GM23338 (cell line): Measurements from ENCODE around the gene MYO3B.
"Not testable (repeated sequence)": the region's sequence is repeated elsewhere in the genome, so short reads cannot be mapped to it uniquely, and the experiment has no call there.

Experiments
- CTCF ChIP-seq, 2 experiments: fragments of 200-600 bp in 1 of 2; sonication (generic) in 1 of 2; conservative IDR thresholded peaks; 2 replicates each; pipeline versions ENCODE4 v1.5.1 to v1.6.1; 2016 to 2017; ENCODE audit warnings: antibody characterized with exemption in 2 of 2, low read depth in 2 of 2, mild to moderate bottlenecking in 2 of 2, moderate library complexity in 1 of 2
- EZH2 ChIP-seq: fragments of 200-600 bp; sonication (generic); IDR thresholded peaks from one replicate; pipeline ENCODE4 v1.8.0; 2017; ENCODE audit warnings: antibody characterized with exemption, mild to moderate bottlenecking, low read depth; ENCODE audit not compliant: unreplicated experiment
- JUNB ChIP-seq: IDR thresholded peaks from one replicate; pipeline ENCODE4 v1.6.1; 2016; ENCODE audit warnings: antibody characterized with exemption; ENCODE audit not compliant: unreplicated experiment
- POLR2AphosphoS5 ChIP-seq: IDR thresholded peaks from 2 replicates; pipeline ENCODE4 v1.6.1; 2016; ENCODE audit warnings: antibody characterized with exemption, low read depth
- REST ChIP-seq: IDR thresholded peaks from one replicate; pipeline ENCODE4 v1.6.1; 2018; ENCODE audit warnings: antibody characterized with exemption; ENCODE audit not compliant: unreplicated experiment

- TF ChIP-seq CTCF (conservative IDR thresholded peaks at IDR 0.05; ENCODE audit: low read depth in 2 of 2); POLR2AphosphoS5; EZH2; JUNB; REST: not testable (repeated sequence)
Observed at GRCh38 chr2:170674282-170674681, 496.3 kb downstream of the MYO3B start.
